Osteoblast (primary cell): ENCODE measurements around the gene ABL2. TPM values are rescaled to one million over a fixed set of nuclear protein-coding genes. Genes with fewer than 3 reads are reported as not detected.

Experiments
- DNase-seq: peaks from one replicate; pipeline ENCODE4 v3.0.0; 2011; ENCODE audit warnings: low spot score, mixed read lengths; ENCODE audit not compliant: insufficient read length; ENCODE audit errors: missing footprints
- H2AFZ ChIP-seq: 2 replicates; pipeline ENCODE4 v1.6.0; 2011; ENCODE audit warnings: mild to moderate bottlenecking, low read length
- H3K27ac ChIP-seq: 2 replicates; pipeline ENCODE4 v1.5.1; 2011; ENCODE audit warnings: mild to moderate bottlenecking, low read depth, low read length, moderate library complexity
- H3K27me3 ChIP-seq: 2 replicates; pipeline ENCODE4 v1.6.0; 2012; ENCODE audit warnings: mild to moderate bottlenecking, control low read depth, inconsistent platforms, low read length, moderate library complexity; ENCODE audit not compliant: insufficient read depth
- H3K36me3 ChIP-seq: 2 replicates; pipeline ENCODE4 v1.5.1; 2011; ENCODE audit warnings: mild to moderate bottlenecking, low read length, control low read depth, moderate library complexity; ENCODE audit not compliant: insufficient read depth
- H3K4me1 ChIP-seq: 2 replicates; pipeline ENCODE4 v1.5.1; 2011; ENCODE audit warnings: mild to moderate bottlenecking, low read length, control low read depth, moderate library complexity; ENCODE audit not compliant: insufficient read depth
- H3K4me2 ChIP-seq: 2 replicates; pipeline ENCODE4 v1.6.0; 2011; ENCODE audit warnings: mild to moderate bottlenecking, low read length; ENCODE audit not compliant: insufficient read depth
- H3K4me3 ChIP-seq: fragments of 200-600 bp; sonication (generic); 3 replicates; pipeline ENCODE4 v1.5.1; 2012; ENCODE audit warnings: mild to moderate bottlenecking, low read length, inconsistent platforms; ENCODE audit not compliant: insufficient read depth
- H3K79me2 ChIP-seq: 2 replicates; pipeline ENCODE4 v1.6.0; 2012; ENCODE audit warnings: mild to moderate bottlenecking, low read length, control low read depth, inconsistent platforms; ENCODE audit not compliant: insufficient read depth
- H3K9me3 ChIP-seq: 2 replicates; pipeline ENCODE4 v1.5.1; 2011; ENCODE audit warnings: low read depth, low read length, control low read depth
- H4K20me1 ChIP-seq: 2 replicates; pipeline ENCODE4 v1.6.0; 2012; ENCODE audit warnings: mild to moderate bottlenecking, low read length, control low read depth; ENCODE audit not compliant: insufficient read depth
- total RNA-seq: library from RNA; depleted of rRNA; stranded (reverse); fragments of >200 nt; gene quantifications from 2 replicates; pipeline ENCODE4 v1.2.3, GENCODE V29; 2012
- TF ChIP-seq, protein P1 (sequence below): IDR thresholded peaks from 2 replicates; pipeline ENCODE4 v1.5.1; 2011; ENCODE audit warnings: mild to moderate bottlenecking, low read depth, low read length, moderate library complexity; ENCODE audit errors: extremely low read depth

ABL2 gene
- total RNA-seq, 1 donor, result 87.2 TPM

DNA sequence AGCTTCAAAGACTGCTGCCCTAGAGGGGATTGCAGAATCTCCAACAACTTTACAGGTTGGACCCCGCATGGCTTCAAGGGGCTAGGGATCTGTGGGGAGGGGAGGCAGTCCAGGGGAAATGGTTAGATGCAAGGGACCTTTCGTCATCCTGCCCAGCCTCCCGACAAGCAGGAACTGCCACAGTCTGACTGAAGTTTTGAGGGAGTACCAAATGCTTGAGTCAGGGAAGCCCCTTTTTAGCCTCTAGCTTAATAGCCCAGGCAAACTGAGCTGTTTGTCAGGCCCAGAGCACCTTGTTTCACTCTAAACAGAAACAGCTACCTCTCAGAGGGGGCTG, 146.5 kb downstream of the ABL2 start:
- no peaks in the 10 kb centered on the region for H3K9me3 ChIP-seq
- peak; percentile 87 for DNase-seq
- H3K36me3 ChIP-seq, result peaks cover 11% of the 10 kb centered on the region
- peaks cover 16% of the 10 kb centered on the region for H3K4me1 ChIP-seq
- H3K27me3 ChIP-seq, result no peaks in the 10 kb centered on the region
- H2AFZ ChIP-seq, result peak overlapping the region; percentile 70
- H3K4me3 ChIP-seq, result peak overlapping the region; percentile 87
- peaks cover 33% of the 10 kb centered on the region for H3K79me2 ChIP-seq
- H3K4me2 ChIP-seq, result peak overlapping the region; percentile 98
- TF ChIP-seq, protein P1, sequence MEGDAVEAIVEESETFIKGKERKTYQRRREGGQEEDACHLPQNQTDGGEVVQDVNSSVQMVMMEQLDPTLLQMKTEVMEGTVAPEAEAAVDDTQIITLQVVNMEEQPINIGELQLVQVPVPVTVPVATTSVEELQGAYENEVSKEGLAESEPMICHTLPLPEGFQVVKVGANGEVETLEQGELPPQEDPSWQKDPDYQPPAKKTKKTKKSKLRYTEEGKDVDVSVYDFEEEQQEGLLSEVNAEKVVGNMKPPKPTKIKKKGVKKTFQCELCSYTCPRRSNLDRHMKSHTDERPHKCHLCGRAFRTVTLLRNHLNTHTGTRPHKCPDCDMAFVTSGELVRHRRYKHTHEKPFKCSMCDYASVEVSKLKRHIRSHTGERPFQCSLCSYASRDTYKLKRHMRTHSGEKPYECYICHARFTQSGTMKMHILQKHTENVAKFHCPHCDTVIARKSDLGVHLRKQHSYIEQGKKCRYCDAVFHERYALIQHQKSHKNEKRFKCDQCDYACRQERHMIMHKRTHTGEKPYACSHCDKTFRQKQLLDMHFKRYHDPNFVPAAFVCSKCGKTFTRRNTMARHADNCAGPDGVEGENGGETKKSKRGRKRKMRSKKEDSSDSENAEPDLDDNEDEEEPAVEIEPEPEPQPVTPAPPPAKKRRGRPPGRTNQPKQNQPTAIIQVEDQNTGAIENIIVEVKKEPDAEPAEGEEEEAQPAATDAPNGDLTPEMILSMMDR, result no peak
- H4K20me1 ChIP-seq, result peaks cover 3% of the 10 kb centered on the region
- H3K27ac ChIP-seq, result peak overlapping the region; percentile 70

DNA sequence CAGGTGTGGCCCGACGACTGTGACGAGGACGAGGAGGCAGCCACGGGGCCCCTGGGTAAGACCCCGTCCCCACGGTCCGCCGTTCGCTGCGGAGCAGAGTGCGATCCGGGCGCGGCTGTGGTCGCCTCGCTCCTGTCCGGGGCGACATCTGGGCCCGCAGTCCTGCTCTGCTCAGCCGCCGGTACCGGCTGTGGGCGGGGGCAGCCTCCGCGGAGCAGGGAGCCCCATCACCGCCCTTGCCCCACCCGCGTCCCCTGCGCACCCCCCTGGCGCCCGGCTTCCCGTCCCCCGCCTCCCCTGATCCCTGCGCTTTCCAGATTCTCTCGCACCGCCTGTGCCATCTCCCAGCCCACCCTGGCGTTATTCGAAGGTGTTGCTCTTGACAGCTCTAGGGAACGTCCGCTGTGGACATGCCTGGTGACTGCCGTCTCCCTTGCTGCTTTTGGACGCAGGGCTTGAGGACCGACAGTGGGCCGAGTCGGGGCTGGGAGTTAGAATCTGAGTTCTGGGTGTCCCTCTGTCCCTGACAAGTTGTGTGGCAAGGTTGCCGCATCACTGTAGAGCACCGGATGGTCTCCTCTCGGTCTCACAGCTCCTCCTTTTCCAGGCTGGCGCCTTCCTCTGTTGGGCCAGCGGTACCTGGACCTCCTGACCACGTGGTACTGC, 147.0 kb downstream of the ABL2 start:
- Histone ChIP-seq H3K4me2 (peak overlapping the region; percentile 98), H3K27ac (peak overlapping the region; percentile 70), H3K36me3 (peaks cover 11% of the 10 kb centered on the region), H3K79me2 (peaks cover 31% of the 10 kb centered on the region), H3K9me3 (no peaks in the 10 kb centered on the region), H3K4me3 (peak overlapping the region; percentile 87), H3K4me1 (peaks cover 21% of the 10 kb centered on the region), H3K27me3 (no peaks in the 10 kb centered on the region), H2AFZ (peak overlapping the region; percentile 90), H4K20me1 (peaks cover 3% of the 10 kb centered on the region)
- TF ChIP-seq, protein P1, result no peak
- DNase-seq, result peak; percentile 95

DNA sequence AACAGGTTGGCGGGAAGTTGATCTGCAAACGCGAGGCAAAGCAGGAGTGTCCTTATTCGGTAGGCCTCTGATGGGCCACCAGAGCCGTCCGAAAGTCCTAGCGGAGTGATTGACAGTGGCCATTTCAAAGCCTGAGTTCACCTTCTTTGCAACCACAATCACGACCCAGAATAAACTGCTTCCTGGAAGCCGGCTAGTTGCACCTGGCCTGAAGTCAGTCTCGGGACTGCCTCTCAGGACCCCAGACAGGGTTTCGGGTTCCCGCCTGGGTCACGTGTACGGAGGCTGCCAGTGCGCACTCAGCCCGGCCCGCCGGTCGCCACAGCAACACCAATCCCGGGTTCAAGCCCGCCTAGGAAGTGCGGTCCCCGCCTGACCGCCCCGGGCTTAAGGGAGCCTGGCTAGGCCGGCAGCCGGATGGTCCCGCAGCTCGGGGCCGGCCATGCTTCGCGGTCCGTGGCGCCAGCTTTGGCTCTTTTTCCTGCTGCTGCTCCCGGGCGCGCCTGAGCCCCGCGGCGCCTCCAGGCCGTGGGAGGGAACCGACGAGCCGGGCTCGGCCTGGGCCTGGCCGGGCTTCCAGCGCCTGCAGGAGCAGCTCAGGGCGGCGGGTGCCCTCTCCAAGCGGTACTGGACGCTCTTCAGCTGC, 147.7 kb downstream of the ABL2 start, which contains the start of gene TOR3A:
TSS of gene TOR3A (plus strand) at position 384 of the 646 bp plus-strand sequence. CDS start at position 443, 59 bp downstream.
- H3K9me3 ChIP-seq, result no peaks in the 10 kb centered on the region
- H2AFZ ChIP-seq, result peak within 1 kb of the TSS; percentile 90
- peaks cover 7% of the 10 kb centered on the region for H3K36me3 ChIP-seq
- H3K4me3 ChIP-seq, result peak within 1 kb of the TSS; percentile 87
- peak within 1 kb of the TSS; percentile 70 for H3K27ac ChIP-seq
- H3K4me2 ChIP-seq, result peak within 1 kb of the TSS; percentile 98
- H3K27me3 ChIP-seq, result no peaks in the 10 kb centered on the region
- peak; percentile 99 for DNase-seq
- H3K79me2 ChIP-seq, result peaks cover 31% of the 10 kb centered on the region
- peaks cover 24% of the 10 kb centered on the region for H3K4me1 ChIP-seq
- H4K20me1 ChIP-seq, result peaks cover 3% of the 10 kb centered on the region
- TF ChIP-seq, protein P1, result no peak

DNA sequence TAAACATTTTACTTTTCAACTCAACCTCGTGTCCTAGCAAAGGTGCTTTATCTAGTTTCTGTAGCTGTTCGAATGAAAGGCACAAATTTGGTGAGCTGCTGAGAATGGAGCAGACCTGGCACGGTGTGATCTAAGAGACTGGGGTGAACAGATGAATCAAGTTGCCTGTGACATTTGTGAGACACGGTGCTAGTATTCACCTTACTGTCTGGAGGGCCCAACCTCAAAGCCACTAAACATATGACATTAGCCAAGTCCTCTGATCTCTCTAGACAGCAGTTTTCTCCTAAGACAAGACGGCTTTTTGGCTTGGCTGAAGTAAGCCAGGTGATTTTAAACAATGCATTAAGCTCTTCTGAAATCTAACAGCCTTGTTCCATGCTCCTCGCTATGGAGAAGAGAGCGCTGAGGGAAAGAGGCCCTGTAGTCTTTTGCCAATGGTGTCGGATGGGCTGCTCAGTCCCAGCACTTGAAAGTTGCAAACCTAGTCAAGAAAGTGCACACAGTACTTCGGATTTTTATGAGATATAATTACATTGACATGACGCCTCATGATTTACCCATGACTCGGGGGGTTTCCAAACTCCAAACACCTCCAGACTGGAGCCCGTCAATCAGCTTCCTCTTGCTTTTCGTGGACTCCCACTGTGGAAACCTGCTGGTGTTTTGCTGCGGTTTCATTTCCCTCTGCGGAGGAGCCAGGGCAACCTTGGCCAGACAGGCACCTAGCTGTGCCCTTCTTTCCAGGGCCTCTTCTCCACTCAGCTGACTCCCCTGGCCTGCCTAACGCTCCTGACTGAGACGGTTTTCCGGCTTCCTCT, 148.4 kb downstream of the ABL2 start:
- peak overlapping the region; percentile 87 for H3K4me3 ChIP-seq
- H3K36me3 ChIP-seq, result peaks cover 5% of the 10 kb centered on the region
- peak overlapping the region; percentile 98 for H3K4me2 ChIP-seq
- TF ChIP-seq, protein P1, result no peak
- H3K27me3 ChIP-seq, result no peaks in the 10 kb centered on the region
- peaks cover 24% of the 10 kb centered on the region for H3K4me1 ChIP-seq
- H2AFZ ChIP-seq, result peak overlapping the region; percentile 90
- H3K79me2 ChIP-seq, result peaks cover 30% of the 10 kb centered on the region
- H3K27ac ChIP-seq, result peak overlapping the region; percentile 70
- peaks cover 3% of the 10 kb centered on the region for H4K20me1 ChIP-seq
- H3K9me3 ChIP-seq, result no peaks in the 10 kb centered on the region
- DNase-seq, result no peak
